ENCODE data around the gene NIT1. TPM values are rescaled to one million over a fixed set of nuclear protein-coding genes. Genes with fewer than 3 reads are reported as not detected.

NIT1 gene
- total and polyA plus RNA-seq, 9 of the 15 experiments (the other 6 are each of a cell fraction or from before 2014, with no cell fraction given) = 18.4 to 76.0 (median 33.7) TPM

DNA sequence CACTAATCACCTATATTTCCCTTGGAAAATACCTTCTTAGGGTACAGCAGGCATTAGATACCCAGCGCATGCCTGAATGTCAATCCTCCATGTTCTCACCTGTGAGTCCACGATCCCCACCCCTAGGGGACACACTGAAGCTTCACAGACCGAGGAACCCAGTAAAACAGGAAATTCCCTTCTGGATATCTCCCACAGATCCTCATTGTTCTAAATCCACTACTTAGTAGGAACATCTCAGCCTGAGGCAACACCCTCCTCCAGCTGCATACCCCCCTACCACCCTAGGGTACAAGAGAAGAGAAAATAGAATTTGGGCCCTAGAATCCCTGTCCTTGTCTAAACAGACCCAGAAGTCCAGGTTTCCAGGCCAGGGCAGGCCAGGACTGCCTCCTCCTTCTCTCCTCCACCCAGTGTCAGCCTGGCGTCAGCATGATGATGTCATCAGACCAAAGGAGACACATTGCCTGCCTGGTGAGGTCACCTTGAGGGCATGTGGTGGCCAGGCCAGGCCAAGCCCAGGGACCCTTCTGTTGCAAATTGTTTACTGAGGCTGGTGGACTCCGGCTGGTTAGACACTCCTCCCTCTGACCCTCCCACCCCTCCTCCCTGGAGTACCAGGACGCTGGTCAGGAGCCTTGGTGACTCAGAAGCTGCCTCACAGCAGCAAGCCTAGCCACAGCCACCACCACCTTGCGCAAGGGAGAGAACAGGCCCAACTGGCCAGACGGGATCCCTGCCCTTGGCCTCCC, 34.7 kb upstream of the NIT1 start (continued):
- TF ChIP-seq, protein P1, sequence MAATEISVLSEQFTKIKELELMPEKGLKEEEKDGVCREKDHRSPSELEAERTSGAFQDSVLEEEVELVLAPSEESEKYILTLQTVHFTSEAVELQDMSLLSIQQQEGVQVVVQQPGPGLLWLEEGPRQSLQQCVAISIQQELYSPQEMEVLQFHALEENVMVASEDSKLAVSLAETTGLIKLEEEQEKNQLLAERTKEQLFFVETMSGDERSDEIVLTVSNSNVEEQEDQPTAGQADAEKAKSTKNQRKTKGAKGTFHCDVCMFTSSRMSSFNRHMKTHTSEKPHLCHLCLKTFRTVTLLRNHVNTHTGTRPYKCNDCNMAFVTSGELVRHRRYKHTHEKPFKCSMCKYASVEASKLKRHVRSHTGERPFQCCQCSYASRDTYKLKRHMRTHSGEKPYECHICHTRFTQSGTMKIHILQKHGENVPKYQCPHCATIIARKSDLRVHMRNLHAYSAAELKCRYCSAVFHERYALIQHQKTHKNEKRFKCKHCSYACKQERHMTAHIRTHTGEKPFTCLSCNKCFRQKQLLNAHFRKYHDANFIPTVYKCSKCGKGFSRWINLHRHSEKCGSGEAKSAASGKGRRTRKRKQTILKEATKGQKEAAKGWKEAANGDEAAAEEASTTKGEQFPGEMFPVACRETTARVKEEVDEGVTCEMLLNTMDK (IDR thresholded peaks at IDR 0.05; ENCODE audit: borderline replicate concordance, insufficient read depth, low read depth, low read length, poor library complexity, severe bottlenecking) = no peak
- TF ChIP-seq, protein P2, sequence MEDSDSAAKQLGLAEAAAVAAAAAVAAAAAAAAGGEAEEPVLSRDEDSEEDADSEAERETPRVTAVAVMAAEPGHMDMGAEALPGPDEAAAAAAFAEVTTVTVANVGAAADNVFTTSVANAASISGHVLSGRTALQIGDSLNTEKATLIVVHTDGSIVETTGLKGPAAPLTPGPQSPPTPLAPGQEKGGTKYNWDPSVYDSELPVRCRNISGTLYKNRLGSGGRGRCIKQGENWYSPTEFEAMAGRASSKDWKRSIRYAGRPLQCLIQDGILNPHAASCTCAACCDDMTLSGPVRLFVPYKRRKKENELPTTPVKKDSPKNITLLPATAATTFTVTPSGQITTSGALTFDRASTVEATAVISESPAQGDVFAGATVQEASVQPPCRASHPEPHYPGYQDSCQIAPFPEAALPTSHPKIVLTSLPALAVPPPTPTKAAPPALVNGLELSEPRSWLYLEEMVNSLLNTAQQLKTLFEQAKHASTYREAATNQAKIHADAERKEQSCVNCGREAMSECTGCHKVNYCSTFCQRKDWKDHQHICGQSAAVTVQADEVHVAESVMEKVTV (CRISPR knock-in tag; IDR thresholded peaks at IDR 0.05) = no peak
- peak; percentile 90 for TF ChIP-seq ESRRA (IDR thresholded peaks at IDR 0.05; ENCODE audit: borderline replicate concordance, low read depth)
- TF ChIP-seq, protein P3, sequence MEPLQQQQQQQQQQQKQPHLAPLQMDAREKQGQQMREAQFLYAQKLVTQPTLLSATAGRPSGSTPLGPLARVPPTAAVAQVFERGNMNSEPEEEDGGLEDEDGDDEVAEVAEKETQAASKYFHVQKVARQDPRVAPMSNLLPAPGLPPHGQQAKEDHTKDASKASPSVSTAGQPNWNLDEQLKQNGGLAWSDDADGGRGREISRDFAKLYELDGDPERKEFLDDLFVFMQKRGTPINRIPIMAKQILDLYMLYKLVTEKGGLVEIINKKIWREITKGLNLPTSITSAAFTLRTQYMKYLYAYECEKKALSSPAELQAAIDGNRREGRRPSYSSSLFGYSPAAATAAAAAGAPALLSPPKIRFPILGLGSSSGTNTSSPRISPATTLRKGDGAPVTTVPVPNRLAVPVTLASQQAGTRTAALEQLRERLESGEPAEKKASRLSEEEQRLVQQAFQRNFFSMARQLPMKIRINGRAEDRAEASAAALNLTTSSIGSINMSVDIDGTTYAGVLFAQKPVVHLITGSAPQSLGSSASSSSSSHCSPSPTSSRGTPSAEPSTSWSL (CRISPR knock-in tag; IDR thresholded peaks at IDR 0.05; ENCODE audit: borderline replicate concordance) = no peak
- TF ChIP-seq ZNF133 (CRISPR knock-in tag; IDR thresholded peaks at IDR 0.05) = no peak
- TF ChIP-seq BACH1 (tag; IDR thresholded peaks at IDR 0.05) = no peak
- TF ChIP-seq GTF2A2 (tag; IDR thresholded peaks at IDR 0.05) = no peak
- no peak for TF ChIP-seq ZNF695 (CRISPR knock-in tag; IDR thresholded peaks at IDR 0.05)
- TF ChIP-seq ZNF778 (CRISPR knock-in tag; IDR thresholded peaks at IDR 0.05) = no peak
- TF ChIP-seq HDGF (IDR thresholded peaks at IDR 0.05) = no peak
- no peak for TF ChIP-seq NFE2L1 (tag; IDR thresholded peaks at IDR 0.05; ENCODE audit: borderline replicate concordance, low read depth)
- TF ChIP-seq, protein P4, sequence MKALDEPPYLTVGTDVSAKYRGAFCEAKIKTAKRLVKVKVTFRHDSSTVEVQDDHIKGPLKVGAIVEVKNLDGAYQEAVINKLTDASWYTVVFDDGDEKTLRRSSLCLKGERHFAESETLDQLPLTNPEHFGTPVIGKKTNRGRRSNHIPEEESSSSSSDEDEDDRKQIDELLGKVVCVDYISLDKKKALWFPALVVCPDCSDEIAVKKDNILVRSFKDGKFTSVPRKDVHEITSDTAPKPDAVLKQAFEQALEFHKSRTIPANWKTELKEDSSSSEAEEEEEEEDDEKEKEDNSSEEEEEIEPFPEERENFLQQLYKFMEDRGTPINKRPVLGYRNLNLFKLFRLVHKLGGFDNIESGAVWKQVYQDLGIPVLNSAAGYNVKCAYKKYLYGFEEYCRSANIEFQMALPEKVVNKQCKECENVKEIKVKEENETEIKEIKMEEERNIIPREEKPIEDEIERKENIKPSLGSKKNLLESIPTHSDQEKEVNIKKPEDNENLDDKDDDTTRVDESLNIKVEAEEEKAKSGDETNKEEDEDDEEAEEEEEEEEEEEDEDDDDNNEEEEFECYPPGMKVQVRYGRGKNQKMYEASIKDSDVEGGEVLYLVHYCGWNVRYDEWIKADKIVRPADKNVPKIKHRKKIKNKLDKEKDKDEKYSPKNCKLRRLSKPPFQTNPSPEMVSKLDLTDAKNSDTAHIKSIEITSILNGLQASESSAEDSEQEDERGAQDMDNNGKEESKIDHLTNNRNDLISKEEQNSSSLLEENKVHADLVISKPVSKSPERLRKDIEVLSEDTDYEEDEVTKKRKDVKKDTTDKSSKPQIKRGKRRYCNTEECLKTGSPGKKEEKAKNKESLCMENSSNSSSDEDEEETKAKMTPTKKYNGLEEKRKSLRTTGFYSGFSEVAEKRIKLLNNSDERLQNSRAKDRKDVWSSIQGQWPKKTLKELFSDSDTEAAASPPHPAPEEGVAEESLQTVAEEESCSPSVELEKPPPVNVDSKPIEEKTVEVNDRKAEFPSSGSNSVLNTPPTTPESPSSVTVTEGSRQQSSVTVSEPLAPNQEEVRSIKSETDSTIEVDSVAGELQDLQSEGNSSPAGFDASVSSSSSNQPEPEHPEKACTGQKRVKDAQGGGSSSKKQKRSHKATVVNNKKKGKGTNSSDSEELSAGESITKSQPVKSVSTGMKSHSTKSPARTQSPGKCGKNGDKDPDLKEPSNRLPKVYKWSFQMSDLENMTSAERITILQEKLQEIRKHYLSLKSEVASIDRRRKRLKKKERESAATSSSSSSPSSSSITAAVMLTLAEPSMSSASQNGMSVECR (CRISPR knock-in tag; IDR thresholded peaks at IDR 0.05) = no peak
- TF ChIP-seq BRD4 (IDR thresholded peaks at IDR 0.05) = no peak
- TF ChIP-seq ILF3 (IDR thresholded peaks at IDR 0.05; ENCODE audit: borderline replicate concordance) = no peak
- no peak for TF ChIP-seq BMI1 (IDR thresholded peaks at IDR 0.05; ENCODE audit: low read length)
- TF ChIP-seq EP300 (IDR thresholded peaks at IDR 0.05; ENCODE audit: low read length) = peak; percentile 14; the same call in 1 of the 2 replicates
- no peak for TF ChIP-seq ZSCAN29 (IDR thresholded peaks at IDR 0.05)
- TF ChIP-seq, protein P5, sequence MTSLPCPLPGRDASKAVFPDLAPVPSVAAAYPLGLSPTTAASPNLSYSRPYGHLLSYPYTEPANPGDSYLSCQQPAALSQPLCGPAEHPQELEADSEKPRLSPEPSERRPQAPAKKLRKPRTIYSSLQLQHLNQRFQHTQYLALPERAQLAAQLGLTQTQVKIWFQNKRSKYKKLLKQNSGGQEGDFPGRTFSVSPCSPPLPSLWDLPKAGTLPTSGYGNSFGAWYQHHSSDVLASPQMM (CRISPR knock-in tag; IDR thresholded peaks at IDR 0.05) = no peak
- TF ChIP-seq RHOXF2B (CRISPR knock-in tag; conservative IDR thresholded peaks at IDR 0.05) = no peak

Measured in K562 (cell line).